ENCODE results near the gene PCNX4. TPM values are rescaled to one million over a fixed set of nuclear protein-coding genes. Genes with fewer than 3 reads are reported as not detected.

Gene PCNX4
- total and polyA plus RNA-seq, 2 experiments from 2014 or later: 22.9 to 77.5 TPM

- H3K27ac Mint-ChIP-seq: no peak overlapping the region
- H3K9me3 Mint-ChIP-seq: no peaks in the 10 kb centered on the region
- no peak overlapping the region for H3K4me3 Mint-ChIP-seq
- H4K20me1 ChIP-seq (replicated peaks; ENCODE audit: insufficient read depth): no peaks in the 10 kb centered on the region
- H3K4me1 ChIP-seq (ENCODE audit: insufficient read depth): peaks cover 16% of the 10 kb centered on the region; the same call in 1 of the 2 replicates
- peaks cover 9% of the 10 kb centered on the region for H3K4me1 Mint-ChIP-seq
- H2AFZ ChIP-seq: no peak overlapping the region
- H3K27ac ChIP-seq (ENCODE audit: low read depth): no peak overlapping the region
- no peak overlapping the region for H3K4me3 ChIP-seq
- no peaks in the 10 kb centered on the region for H3K79me2 ChIP-seq (replicated peaks; ENCODE audit: insufficient read depth)
- peaks cover 3% of the 10 kb centered on the region for H3K27me3 Mint-ChIP-seq (ENCODE audit: insufficient read depth, low read depth, poor library complexity)
- ATAC-seq (no peak), DNase-seq (ENCODE audit: low spot score) (no peak)
- no peak overlapping the region for H3K4me2 ChIP-seq
- no peak for TF ChIP-seq STAT1 (IDR thresholded peaks at IDR 0.05; ENCODE audit: unreplicated experiment)
- no peak for TF ChIP-seq ZNF462 (CRISPR knock-in tag; IDR thresholded peaks at IDR 0.05)
- TF ChIP-seq EZH2 (IDR thresholded peaks at IDR 0.05; ENCODE audit: low read depth, unreplicated experiment): no peak
- no peak for TF ChIP-seq CTCF (conservative IDR thresholded peaks at IDR 0.05; ENCODE audit: low read depth in 2 of 2)
- TF ChIP-seq REST (IDR thresholded peaks at IDR 0.05; ENCODE audit: unreplicated experiment): no peak
- TF ChIP-seq POLR2AphosphoS5 (IDR thresholded peaks at IDR 0.05; ENCODE audit: low read depth): no peak
- TF ChIP-seq, protein P1, sequence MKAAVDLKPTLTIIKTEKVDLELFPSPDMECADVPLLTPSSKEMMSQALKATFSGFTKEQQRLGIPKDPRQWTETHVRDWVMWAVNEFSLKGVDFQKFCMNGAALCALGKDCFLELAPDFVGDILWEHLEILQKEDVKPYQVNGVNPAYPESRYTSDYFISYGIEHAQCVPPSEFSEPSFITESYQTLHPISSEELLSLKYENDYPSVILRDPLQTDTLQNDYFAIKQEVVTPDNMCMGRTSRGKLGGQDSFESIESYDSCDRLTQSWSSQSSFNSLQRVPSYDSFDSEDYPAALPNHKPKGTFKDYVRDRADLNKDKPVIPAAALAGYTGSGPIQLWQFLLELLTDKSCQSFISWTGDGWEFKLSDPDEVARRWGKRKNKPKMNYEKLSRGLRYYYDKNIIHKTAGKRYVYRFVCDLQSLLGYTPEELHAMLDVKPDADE (IDR thresholded peaks at IDR 0.05): no peak
- TF ChIP-seq ZNF114 (CRISPR knock-in tag; IDR thresholded peaks at IDR 0.05): no peak
- TF ChIP-seq CREB1 (CRISPR knock-in tag; IDR thresholded peaks at IDR 0.05; ENCODE audit: low read depth): no peak
- TF ChIP-seq JUNB (IDR thresholded peaks at IDR 0.05; ENCODE audit: unreplicated experiment): no peak
- TF ChIP-seq NANOG (IDR thresholded peaks at IDR 0.05; ENCODE audit: borderline replicate concordance): no peak
- TF ChIP-seq EZH2phosphoT487 (IDR thresholded peaks at IDR 0.05; ENCODE audit: unreplicated experiment): no peak
- no peak for TF ChIP-seq ZNF331 (CRISPR knock-in tag; IDR thresholded peaks at IDR 0.05; ENCODE audit: low read depth)
- H3K36me3 ChIP-seq (ENCODE audit: insufficient read depth): no peaks in the 10 kb centered on the region
- no peaks in the 10 kb centered on the region for H3K36me3 Mint-ChIP-seq (ENCODE audit: low read depth)
- H3K27me3 ChIP-seq (ENCODE audit: insufficient read depth): no peaks in the 10 kb centered on the region
- no peaks in the 10 kb centered on the region for H3F3A ChIP-seq (replicated peaks; ENCODE audit: low read depth)
- peaks cover 2% of the 10 kb centered on the region; the same call in 1 of the 2 replicates for H3K9me2 ChIP-seq (ENCODE audit: insufficient read depth)
Measured at GRCh38 chr14:60214003-60214402, 122.3 kb downstream of the PCNX4 start.
